MV-4-11 (cell line): ENCODE data around the gene EDA.
"Not testable (repeated sequence)": the region's sequence is repeated elsewhere in the genome, so short reads cannot be mapped to it uniquely, and the experiment has no call there.

Experiments
- DNase-seq: peaks from one replicate; lab custom pipeline; 2025; lab: John Stamatoyannopoulos, UW

Gene EDA

GRCh38 chrX:69746051-69746450 is 130.1 kb downstream of the EDA start:
- DNase-seq = no peak

GRCh38 chrX:69748055-69748454 is 132.1 kb downstream of the EDA start:
- no peak for DNase-seq

DNA sequence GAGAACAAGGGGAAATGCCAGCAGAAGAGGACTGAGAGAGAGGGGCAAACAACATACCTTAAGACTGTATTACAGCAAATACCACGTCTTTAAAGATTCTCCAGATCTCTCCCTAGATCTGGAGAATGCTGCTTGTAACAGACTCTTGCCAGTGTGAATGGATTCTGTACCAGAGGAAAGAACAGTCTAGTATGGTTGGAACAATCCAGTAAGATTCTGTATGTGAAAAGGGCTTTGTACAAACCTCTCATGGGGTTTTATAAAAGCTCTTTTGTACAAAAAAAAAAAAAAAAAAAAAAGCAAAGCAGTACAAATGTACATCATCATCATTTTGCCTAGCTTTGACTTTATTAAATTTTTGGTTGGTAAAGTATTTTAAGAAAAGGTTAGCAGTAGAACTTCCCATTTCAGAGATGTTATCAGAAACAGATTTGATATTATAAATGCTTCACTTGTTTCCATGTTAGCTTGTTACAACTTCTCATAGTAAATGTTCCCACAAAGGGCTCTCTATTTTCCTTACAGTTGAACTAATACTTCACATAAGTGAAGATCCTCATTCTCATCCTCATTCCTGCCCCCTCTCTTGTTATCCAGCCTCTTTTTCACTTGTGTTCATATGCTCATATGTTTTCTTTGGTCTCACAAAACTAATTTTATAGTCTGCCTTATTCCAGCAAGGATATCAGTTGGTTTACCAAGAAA is 144.2 kb downstream of the EDA start:
- DNase-seq = no peak

GRCh38 chrX:69761633-69762032 is 145.7 kb downstream of the EDA start:
- DNase-seq = no peak

DNA sequence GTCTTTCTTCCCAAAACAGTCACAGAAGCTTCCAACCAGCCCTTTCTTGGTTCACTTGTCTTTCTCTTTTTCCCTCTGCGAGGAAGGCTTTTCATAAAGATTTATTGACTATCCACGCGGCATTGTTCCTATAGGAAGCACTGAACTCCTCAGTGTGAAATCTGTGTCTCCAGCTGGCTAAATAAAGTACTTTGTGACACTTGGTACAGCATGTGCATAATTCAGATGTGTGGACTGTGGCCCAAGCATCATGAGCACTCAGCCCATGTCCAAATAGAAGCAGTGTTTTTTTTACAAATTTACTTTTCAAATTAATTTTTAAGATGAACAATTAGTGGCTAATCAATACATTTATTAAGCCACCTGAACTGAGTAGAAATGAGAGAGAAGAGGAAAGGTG is 146.4 kb downstream of the EDA start:
- no peak for DNase-seq

- no peak for DNase-seq
These were observed 177.5 kb downstream of the EDA start for GRCh38 chrX:69793260-69793935.

- no peak for DNase-seq
These were observed 179.8 kb downstream of the EDA start for GRCh38 chrX:69795702-69796101.

GRCh38 chrX:69807400-69807799 is 191.5 kb downstream of the EDA start:
- DNase-seq = no peak

DNA sequence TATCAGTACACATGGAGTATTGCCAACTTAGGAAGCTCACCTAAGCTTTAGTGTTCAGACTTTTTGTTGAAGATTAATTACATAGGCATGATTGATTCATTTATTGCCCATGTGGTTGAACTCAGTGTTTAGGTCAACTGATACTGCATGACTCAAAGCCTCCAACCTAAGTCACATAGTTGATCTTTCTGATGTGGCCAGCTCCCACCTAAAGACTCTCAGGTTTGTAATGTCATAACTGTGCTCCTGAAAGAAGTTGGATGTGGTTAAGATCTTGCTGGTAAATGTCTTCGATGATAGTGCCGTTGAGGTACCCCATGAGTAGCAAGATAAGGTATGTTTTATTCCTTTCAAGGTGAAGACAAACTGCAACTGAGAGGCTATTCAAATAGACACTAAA is 192.5 kb downstream of the EDA start:
- no peak for DNase-seq

DNA sequence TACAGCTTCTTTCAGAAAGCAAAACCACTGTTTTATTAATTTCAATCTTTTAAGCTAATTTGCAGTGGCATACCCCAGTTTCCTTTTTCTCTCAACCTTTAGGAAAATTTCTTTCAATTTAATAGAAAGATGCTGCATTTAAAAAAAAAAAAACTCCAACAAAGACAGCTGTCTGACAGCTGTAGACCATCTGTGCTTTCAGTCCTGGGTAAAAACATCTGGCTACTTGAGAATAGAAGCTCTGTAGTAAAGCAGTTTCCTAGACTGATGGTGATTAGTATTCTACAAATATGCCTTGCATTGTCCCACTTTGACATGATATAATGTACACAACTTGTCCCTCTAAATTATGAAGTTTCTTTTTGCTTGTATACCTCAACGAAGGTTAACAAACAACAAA is 197.8 kb downstream of the EDA start:
- DNase-seq = no peak

- DNase-seq = no peak
These were observed 199.2 kb downstream of the EDA start for GRCh38 chrX:69815063-69815462.

- no peak for DNase-seq
These were observed 199.6 kb downstream of the EDA start for GRCh38 chrX:69815519-69815918.

- no peak for DNase-seq
These were observed 228.7 kb downstream of the EDA start for GRCh38 chrX:69844636-69845035.

- not testable (repeated sequence) for DNase-seq
These were observed 244.1 kb downstream of the EDA start for GRCh38 chrX:69859999-69860398.

DNA sequence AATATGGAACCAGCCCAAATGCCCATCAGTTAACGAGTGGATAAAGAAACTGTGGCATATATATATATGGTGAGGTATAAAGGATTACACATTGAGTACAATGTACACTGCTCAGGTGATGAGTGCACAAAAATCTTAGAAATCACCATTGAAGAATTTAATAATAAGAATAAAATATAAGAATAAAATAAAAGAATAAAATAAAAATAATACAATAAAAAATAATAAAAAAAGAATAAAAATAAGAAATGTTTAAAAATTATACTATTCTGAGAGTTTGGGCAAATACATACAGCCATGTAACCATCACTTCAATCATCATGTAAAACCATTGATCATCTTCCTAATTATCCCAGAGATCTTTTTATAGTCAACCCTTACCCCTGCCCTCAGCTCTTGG is 260.3 kb downstream of the EDA start:
- no peak for DNase-seq

DNA sequence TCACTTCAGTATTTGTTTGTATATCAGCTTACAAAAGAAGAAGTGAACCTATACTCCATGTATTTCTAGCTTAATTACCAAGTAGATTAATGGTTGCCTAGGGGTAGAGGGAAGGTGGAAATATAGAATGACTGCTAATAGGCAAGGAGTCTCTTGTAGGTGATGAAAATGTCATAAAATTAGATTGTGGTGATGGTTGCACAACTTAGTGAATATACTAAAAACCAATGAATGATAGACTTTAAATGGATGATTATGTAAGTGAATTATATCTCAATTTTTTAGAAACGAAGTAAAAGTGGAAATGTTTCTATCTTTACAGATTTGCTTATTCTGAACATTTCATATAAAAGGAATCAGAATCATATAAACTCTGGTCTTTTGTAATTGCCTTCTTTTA is 268.3 kb downstream of the EDA start:
- DNase-seq = no peak

DNA sequence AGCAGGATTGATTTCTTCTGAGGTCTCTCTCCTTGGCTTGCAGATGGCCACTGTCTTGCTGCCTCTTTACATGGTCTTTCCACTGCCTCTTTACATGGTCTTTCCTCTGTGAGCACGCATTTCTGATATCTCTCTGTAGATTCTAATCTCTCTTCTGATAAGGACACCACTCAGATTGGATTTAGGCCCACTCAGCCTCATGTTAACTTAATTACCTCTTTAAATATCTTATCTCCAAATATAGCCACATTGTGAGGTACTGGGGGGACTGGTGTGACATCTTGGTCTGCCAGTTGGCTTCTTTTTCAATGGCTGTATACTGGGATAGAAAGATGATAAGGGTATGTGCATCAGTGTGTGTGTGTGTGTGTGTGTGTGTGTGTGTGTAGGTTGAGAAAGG is 280.1 kb downstream of the EDA start:
- no peak for DNase-seq

- DNase-seq = no peak
These were observed 284.6 kb downstream of the EDA start for GRCh38 chrX:69900491-69900890.

DNA sequence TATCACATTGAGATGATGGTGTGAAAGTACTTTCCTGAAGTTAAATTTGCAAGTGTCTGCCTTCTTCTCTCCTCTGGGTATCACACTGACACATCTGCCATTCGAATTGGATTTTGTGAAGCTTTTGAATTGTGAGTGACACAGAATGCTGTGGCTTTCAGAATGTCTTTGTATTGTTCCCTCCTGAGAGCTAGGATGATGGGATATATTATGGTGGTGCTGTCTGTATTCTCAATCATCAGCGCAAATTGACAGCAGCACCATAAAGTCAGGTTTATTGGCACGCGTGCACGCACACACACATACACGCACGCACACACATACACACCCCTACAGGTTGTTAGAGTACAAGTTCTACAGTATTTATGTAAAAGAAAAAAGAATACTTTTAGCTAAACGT is 290.5 kb downstream of the EDA start:
- DNase-seq = no peak

GRCh38 chrX:69914781-69915180 is 298.9 kb downstream of the EDA start:
- no peak for DNase-seq

DNA sequence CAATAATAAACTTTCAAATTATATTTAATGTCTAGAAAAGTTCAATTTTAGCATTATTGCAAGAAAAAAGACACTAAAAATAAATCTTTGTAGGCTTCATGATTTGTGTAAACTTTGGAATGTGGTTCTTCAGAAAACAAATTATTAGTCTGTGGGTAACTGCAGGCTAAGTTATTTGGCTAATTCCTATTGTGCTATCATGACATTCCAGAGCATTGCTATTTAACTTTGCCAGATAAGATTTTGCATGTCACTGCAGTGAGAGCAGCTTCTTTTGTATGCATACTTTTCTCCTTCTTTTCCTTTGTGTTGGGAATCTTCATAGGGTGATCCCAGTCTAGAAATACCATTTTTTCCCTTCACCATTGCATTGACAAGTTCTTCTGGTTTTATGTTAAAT is 303.8 kb downstream of the EDA start:
- DNase-seq = no peak

GRCh38 chrX:69932323-69932722 is 316.4 kb downstream of the EDA start:
- DNase-seq = no peak

DNA sequence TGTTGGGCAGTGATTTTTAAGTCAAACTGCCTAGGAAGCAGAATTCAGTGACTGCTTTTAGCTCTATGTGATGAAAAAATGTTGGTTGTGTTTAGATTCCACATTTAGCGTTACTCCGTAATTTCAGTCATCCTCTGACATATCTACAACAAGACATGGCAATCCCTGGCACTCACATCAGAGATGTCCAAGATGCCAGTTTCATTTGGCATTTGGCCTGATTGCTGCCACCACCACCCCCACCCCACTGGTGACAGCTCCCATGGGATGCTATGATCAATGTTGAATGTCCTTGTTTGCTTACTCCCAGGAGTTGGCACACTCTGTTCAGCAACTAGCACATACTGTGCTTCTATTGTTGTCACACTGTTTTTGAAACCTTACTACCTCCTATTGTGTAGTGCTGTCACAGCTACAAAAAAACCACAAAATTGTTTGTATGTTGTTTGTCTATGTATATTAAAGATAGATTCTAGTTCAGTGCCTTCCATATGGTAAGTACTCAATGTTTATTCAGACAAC is 332.4 kb downstream of the EDA start:
- DNase-seq = no peak

DNA sequence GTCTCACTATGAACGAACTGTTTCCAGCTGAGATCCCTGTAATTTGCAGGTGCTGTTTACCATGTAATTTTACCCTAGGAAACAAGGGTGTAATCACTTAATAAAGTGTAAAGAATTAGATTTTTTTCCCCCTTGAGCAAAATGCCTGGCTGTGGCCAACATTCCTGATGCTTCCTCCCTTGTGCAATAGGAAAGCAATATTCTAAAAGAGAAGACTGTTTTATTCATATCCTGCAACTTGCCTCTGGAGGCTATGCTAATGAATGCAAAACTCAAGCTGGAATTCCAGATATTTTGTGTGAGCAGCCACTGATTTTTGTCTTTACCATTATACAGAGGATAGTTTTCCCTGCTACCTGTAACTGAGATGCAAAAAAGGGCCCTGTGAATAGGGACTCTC is 335.8 kb downstream of the EDA start:
- no peak for DNase-seq
